ENCODE data around the gene TBC1D5.

- TF ChIP-seq, protein P1, sequence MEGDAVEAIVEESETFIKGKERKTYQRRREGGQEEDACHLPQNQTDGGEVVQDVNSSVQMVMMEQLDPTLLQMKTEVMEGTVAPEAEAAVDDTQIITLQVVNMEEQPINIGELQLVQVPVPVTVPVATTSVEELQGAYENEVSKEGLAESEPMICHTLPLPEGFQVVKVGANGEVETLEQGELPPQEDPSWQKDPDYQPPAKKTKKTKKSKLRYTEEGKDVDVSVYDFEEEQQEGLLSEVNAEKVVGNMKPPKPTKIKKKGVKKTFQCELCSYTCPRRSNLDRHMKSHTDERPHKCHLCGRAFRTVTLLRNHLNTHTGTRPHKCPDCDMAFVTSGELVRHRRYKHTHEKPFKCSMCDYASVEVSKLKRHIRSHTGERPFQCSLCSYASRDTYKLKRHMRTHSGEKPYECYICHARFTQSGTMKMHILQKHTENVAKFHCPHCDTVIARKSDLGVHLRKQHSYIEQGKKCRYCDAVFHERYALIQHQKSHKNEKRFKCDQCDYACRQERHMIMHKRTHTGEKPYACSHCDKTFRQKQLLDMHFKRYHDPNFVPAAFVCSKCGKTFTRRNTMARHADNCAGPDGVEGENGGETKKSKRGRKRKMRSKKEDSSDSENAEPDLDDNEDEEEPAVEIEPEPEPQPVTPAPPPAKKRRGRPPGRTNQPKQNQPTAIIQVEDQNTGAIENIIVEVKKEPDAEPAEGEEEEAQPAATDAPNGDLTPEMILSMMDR (IDR thresholded peaks at IDR 0.05): no peak
- TF ChIP-seq POLR2A (IDR thresholded peaks at IDR 0.05): no peak
Observed at GRCh38 chr3:17122758-17123157, 619.7 kb downstream of the TBC1D5 start.
